Measurements from ENCODE around the gene BYSL.
A peak's percentile ranks its signal among the peaks of the same experiment; 100 is the strongest.

The BYSL gene, protein sequence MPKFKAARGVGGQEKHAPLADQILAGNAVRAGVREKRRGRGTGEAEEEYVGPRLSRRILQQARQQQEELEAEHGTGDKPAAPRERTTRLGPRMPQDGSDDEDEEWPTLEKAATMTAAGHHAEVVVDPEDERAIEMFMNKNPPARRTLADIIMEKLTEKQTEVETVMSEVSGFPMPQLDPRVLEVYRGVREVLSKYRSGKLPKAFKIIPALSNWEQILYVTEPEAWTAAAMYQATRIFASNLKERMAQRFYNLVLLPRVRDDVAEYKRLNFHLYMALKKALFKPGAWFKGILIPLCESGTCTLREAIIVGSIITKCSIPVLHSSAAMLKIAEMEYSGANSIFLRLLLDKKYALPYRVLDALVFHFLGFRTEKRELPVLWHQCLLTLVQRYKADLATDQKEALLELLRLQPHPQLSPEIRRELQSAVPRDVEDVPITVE

DNA sequence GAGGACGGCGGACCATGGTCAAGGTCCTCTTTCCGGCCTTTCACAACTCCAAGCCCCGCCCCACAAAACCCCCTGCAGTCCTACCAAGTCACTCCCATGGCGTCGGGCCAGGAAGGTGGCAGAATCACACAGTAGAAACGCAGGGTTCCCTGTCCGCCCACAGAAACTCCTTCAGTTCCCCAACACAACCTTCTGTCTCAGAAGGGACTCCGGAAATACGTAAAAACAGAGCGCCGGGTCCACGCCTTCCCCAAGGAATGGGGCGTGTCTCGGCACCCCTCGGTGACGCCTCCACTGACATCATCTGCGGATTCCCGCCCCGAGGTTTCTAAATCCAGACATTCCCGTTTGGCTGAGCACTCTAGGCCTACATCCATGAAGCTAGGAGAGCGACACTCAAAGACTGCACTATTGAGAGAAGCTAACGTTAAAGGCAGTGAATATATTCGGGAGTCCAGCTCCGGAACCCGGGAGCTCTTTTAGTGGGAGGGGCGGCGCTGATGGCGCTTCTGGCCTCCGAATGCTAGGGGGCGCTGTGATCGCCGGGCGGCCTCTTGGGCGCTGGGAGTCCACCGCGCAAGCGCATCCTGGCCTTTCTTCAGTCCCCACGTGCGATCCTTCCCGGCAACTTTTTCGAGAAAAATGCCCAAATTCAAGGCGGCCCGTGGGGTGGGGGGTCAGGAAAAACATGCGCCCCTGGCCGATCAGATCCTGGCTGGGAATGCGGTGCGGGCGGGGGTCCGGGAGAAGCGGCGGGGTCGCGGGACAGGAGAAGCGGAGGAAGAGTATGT lies at the start of gene BYSL, which contains the start of gene MED20:
BYSL (plus strand) TSS at position 579 of the 791 bp plus-strand sequence; CDS start at position 643, 64 bp downstream.
MED20 (minus strand) TSS at position 219 of the 791 bp plus-strand sequence; CDS start at position 98, 121 bp downstream.
- DNase-seq (ENCODE audit: low read depth in 2 of 2), result peak; percentile 77 to 79

- DNase-seq (ENCODE audit: low read depth in 2 of 2), result no peak
These were observed 49.6 kb upstream of the BYSL start for GRCh38 chr6:41871691-41872090.

DNA sequence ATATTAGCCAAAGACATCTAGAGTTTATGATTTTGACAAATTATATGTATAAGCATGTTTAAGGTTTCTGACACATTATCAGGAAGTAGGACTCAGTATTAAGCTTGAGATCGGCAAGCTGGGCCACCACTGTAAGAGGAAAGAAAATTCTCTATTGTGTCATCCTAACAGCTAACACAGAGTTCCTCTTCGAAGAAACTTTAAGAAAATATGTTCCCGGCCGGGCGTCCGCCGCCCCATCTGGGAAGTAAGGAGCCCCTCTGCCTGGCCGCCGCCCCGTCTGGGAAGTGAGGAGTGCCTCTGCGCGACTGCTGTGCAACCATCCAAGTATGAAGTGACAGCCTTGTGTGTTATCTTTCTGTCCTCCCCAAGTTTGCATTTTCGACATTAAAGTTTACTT lies 49.2 kb upstream of the BYSL start:
- no peak for DNase-seq (ENCODE audit: low read depth in 2 of 2)

GRCh38 chr6:41874741-41875140 lies 46.6 kb upstream of the BYSL start:
- DNase-seq (ENCODE audit: low read depth in 2 of 2), result no peak

GRCh38 chr6:41877051-41877680 lies 44.1 kb upstream of the BYSL start:
- no peak for DNase-seq (ENCODE audit: low read depth in 2 of 2)

DNA sequence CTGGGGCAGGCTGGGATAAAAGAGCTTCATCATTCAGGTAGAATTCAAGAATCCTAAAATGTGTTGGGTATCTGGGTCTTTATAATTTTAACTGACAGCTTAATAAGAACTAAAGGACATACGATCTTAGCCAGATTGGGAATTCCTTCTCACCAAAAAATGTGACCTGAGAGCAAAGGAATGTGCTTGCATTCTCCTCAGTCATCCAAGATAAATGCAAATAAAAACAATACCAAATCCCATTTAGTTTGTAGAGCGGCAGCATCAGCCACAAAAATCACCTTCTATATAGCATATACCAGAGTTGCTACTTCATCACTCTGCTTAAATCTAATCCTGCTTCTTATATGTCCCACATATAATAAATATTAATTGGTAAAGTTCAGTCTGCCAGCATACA lies 43.1 kb upstream of the BYSL start:
- peak in 1 of 2 experiments; percentile 12 for DNase-seq (ENCODE audit: low read depth in 2 of 2)

- DNase-seq (ENCODE audit: low read depth in 2 of 2), result peak in 1 of 2 experiments; percentile 4
These were observed 42.3 kb upstream of the BYSL start for GRCh38 chr6:41878961-41879405.

DNA sequence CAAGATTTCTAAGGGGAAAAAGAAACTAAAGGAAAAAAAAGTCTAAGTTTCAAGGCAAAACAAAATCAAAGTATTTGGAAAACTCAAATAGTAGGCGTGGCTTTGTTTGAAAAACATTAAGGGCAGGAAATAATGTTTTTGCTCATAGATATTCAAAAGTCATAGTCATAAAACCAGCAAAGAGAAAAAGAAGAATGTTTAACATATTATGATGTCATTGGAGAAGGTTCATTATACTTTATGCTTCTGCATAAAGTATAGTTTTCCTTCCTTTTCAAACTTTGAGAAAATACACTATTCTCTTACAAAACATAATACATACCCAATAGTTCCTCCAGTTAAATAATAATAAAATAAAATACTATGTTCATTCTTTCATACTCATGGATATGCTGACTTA lies 39.8 kb upstream of the BYSL start:
- no peak for DNase-seq (ENCODE audit: low read depth in 2 of 2)

- DNase-seq (ENCODE audit: low read depth in 2 of 2), result no peak
These were observed 36.3 kb upstream of the BYSL start for GRCh38 chr6:41884957-41885356.

DNA sequence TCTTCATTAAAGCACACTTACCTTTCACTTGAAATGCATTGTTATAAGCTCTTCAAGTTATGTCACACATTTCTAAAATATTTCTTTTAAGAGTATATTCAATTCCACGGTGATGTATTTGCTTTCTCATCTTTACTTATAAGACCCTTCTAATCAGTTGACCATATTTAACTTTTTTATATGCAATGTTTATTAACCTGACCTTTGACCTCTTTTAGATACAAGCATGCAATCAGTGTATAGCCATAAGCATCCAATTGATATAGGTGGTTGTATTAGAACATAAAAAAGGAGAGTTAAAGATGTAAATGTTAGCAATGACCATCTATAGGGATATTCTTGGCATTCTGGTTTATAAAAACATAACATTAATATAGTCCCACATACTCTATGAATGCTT lies 35.4 kb upstream of the BYSL start:
- DNase-seq (ENCODE audit: low read depth in 2 of 2), result no peak

DNA sequence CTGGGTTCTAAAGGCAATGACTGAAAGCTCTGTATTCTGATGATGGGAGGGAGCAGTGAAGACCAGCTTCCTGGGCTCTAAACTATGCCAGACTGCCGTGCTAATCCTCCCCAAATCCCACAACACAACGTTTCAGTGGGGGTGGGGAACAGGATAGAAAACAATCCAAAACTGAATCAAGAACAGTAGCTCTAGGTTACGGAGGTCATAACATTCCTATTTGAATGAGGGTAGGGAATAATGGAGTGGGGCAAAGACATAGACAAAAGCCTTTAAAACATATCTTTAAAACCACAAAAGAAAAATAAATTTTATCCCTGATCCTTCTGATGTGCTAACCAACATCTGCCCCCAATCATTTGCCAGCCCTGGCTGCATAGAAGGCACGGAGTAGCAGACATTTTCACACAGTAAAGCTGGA lies 34.0 kb upstream of the BYSL start:
- no peak for DNase-seq (ENCODE audit: low read depth in 2 of 2)

GRCh38 chr6:41892921-41893564 lies 28.3 kb upstream of the BYSL start:
- no peak for DNase-seq (ENCODE audit: low read depth in 2 of 2)

DNA sequence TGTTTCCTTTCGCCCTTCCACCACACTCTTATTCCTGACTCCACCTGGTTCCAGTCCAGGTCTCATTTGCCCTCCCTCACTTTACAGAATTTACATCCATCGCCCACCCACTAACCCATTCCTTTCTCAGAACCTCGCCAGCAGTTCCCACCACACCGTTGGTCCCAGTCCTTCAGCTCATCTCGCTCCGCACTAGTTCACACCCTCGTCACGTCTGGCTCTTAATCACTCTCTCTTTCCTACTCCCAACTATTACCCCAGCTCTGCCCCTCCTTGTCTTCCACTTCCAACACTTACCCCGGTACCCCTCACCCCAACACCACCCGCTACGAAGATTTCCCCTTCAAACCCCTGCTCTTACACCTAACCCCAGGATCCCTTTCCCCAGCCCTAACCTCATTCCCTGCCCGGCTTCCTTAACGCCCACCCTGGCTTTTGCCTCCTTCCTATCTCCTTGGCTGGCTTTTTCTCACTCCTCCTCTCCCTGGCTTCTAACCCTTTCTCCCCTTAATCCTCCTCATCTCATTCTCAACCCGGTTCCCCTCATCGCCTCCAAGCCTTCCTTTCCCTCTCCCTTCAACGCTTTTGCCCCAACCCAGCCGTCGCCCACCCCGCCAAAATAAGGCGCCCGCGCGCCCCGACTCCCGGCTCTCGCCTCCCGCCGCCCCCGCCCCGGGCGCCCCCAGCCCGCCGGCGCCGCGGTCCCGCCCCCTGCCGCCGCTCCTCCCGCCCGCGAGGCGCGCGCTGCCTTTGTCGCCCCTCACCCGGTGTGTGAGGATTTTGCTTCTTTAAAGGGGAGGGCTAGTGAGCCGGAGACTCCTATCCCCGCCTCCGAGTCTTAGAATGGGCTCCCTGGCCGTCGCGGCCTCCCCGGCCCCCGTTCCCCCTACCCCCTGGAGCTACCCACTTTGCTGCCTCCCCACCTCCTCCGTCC lies 26.7 kb upstream of the BYSL start:
- no peak for DNase-seq (ENCODE audit: low read depth in 2 of 2)

- DNase-seq (ENCODE audit: low read depth in 2 of 2), result peak; percentile 45 to 60
These were observed 25.7 kb upstream of the BYSL start, which contains the start of gene USP49 for GRCh38 chr6:41895300-41896233. TSS of gene USP49 (minus strand) at chr6:41895375. CDS start at chr6:41806983, 88,392 bp downstream.

- no peak for DNase-seq (ENCODE audit: low read depth in 2 of 2)
These were observed 25.0 kb upstream of the BYSL start for GRCh38 chr6:41896281-41896680.

GRCh38 chr6:41900861-41901260 lies 20.4 kb upstream of the BYSL start:
- DNase-seq (ENCODE audit: low read depth in 2 of 2), result no peak

DNA sequence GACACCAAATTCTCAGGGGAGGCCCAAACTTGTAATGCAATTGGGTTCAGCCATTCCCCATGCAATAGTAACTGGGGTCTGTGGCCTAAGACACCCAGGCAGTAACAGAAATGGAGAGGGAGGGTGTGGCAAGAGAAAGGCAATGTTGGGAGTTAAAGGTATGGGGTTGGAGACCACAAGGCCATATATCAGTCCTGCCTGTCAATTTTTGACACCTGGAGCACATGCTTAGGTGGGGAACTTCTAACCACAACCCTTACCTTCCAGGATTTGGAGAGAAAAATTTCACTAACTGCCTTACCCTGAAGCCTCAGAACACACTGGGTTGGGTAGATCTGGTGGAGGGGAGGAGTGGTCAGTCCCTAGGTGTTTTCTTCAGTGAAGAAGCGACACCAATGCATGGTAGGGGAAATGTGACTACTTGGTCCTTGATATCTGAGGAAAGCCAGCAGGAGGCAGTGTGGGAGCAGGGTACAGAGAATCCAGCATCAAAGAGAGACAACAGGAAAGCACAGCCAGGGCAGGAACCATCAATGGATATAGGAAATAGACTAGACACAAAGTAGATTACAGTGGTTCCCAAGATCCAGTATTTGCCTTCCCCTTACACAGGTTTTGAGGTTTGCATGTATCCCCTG lies 19.3 kb upstream of the BYSL start:
- DNase-seq (ENCODE audit: low read depth in 2 of 2), result no peak

DNA sequence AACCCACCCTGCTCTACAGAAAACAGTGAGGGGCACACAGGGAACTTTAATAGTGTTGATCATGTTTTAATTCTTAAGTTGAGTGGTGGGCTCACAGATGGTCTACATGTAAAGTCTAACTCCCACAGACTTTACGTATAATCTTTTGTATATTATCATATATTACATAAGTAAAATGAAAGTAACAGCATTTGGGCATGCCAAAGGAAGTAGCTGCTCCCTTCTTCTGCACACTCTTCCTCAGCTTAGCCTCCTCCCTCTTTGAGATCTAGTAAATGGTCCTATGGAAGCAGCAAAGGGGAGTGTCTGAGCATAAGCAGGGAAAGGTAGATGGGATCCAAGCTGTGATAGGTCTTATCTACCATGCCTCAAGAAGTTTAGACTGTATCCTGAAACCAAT lies 11.6 kb upstream of the BYSL start:
- no peak for DNase-seq (ENCODE audit: low read depth in 2 of 2)

- DNase-seq (ENCODE audit: low read depth in 2 of 2), result no peak
These were observed 7.0 kb upstream of the BYSL start for GRCh38 chr6:41914343-41914742.

Data from fibroblast of skin of left biceps (primary cell).